ENCODE data around the gene SPO11.

DNA sequence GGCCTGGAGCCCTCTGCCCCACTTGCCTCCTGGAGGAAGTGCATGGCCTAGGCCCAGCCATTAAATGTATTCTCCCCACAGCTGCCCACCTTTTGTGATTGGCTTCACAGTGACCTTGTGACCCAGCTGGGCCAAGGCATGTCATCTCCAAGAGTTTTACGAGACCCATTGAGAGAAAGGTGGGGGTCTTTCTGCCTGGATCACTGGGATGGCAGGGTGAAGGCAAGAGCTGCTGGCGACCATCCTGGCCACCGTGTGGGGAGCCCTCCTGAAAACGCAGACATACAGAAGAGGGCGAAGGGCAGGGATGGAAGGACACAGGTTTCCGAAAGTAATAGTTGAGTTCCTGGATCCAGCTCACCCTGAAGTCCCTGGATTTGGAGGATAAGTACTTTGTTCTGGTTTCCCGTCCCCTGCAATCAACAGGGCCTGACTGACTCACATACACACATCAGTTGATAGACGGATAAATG lies 12.3 kb upstream of the SPO11 start:
- no peak for TF ChIP-seq ZFP3 (CRISPR knock-in tag; IDR thresholded peaks at IDR 0.05)
- no peak for TF ChIP-seq ARNTL (CRISPR knock-in tag; IDR thresholded peaks at IDR 0.05; ENCODE audit: borderline replicate concordance, low read depth)
- TF ChIP-seq ZNF565 (CRISPR knock-in tag; conservative IDR thresholded peaks at IDR 0.05; ENCODE audit: low read depth), result no peak
- TF ChIP-seq ZNF70 (CRISPR knock-in tag; IDR thresholded peaks at IDR 0.05), result no peak
- TF ChIP-seq CSDC2 (CRISPR knock-in tag; IDR thresholded peaks at IDR 0.05), result no peak
- no peak for TF ChIP-seq RARB (CRISPR knock-in tag; IDR thresholded peaks at IDR 0.05)
- TF ChIP-seq GLIS3 (CRISPR knock-in tag; IDR thresholded peaks at IDR 0.05), result no peak
